A673 (cell line): ENCODE data around the gene PRC1. TPM values are rescaled to one million over a fixed set of nuclear protein-coding genes. Genes with fewer than 3 reads are reported as not detected.

Experiments used
- BruUV-seq: library from RNA; stranded (reverse); fragments of 400-500 nt; replicated peaks from 2 replicates; lab custom pipeline; 2021; lab: Mats Ljungman, UMichigan
- CTCF ChIA-PET: fragments of 300-600 bp; sonication (Branson Sonifier 250); formaldehyde crosslinking; loops from one replicate; lab custom pipeline; 2022; ENCODE audit warnings: antibody characterized with exemption; lab: Charles Lee
- POLR2A ChIA-PET: fragments of 300-600 bp; sonication (Branson Sonifier 250); formaldehyde crosslinking; loops from one replicate; lab custom pipeline; 2022; ENCODE audit warnings: antibody characterized with exemption; ENCODE audit not compliant: low non-redundant PET; lab: Charles Lee
- DNase-seq: peaks from one replicate; pipeline ENCODE4 v3.0.0-alpha.2; 2015; ENCODE audit warnings: low spot score
- H3K27ac ChIP-seq: fragments of 200-600 bp; sonication (generic); 2 replicates; pipeline ENCODE4 v1.5.1; 2016; ENCODE audit warnings: mixed run types, low read depth, mild to moderate bottlenecking, mixed read lengths, antibody characterized with exemption, low read length; ENCODE audit not compliant: poor library complexity, severe bottlenecking
- H3K27me3 ChIP-seq: fragments of 200-600 bp; sonication (generic); replicated peaks from 2 replicates; pipeline ENCODE4 v1.6.1; 2017; ENCODE audit warnings: mixed run types, low read depth, mild to moderate bottlenecking, mixed read lengths, antibody characterized with exemption, low read length; ENCODE audit not compliant: insufficient read depth, poor library complexity
- H3K36me3 ChIP-seq: fragments of 200-600 bp; sonication (generic); 2 replicates; pipeline ENCODE4 v1.6.1; 2016; ENCODE audit warnings: mixed run types, mild to moderate bottlenecking, mixed read lengths, antibody characterized with exemption, low read length; ENCODE audit not compliant: insufficient read depth, poor library complexity, severe bottlenecking
- H3K4me1 ChIP-seq: fragments of 200-600 bp; sonication (generic); 2 replicates; pipeline ENCODE4 v1.6.1; 2017; ENCODE audit warnings: mixed run types, mild to moderate bottlenecking, mixed read lengths, antibody characterized with exemption, low read length; ENCODE audit not compliant: insufficient read depth, poor library complexity, severe bottlenecking
- H3K4me3 ChIP-seq: fragments of 200-600 bp; sonication (generic); 2 replicates; pipeline ENCODE4 v1.5.1; 2016; ENCODE audit warnings: low read depth, mixed run types, mild to moderate bottlenecking, mixed read lengths, low read length; ENCODE audit not compliant: poor library complexity, severe bottlenecking
- H3K9me3 ChIP-seq: fragments of 200-600 bp; sonication (generic); 2 replicates; pipeline ENCODE4 v1.6.1; 2016; ENCODE audit warnings: mixed run types, low read depth, mild to moderate bottlenecking, mixed read lengths, antibody characterized with exemption, low read length; ENCODE audit not compliant: poor library complexity, severe bottlenecking
- CTCF ChIP-seq: fragments of 300-800, 200-600 bp; sonication (generic); conservative IDR thresholded peaks from 2 replicates; pipeline ENCODE4 v1.5.1; 2017; ENCODE audit warnings: low read depth, mild to moderate bottlenecking, antibody characterized with exemption, low read length, moderate library complexity, mixed read lengths
- EZH2 ChIP-seq: fragments of 200-600 bp; sonication (generic); IDR thresholded peaks from 2 replicates; pipeline ENCODE4 v1.6.1; 2017; ENCODE audit warnings: borderline replicate concordance, low read depth, mild to moderate bottlenecking, mixed read lengths, antibody characterized with exemption, low read length; ENCODE audit not compliant: poor library complexity, severe bottlenecking
- intact Hi-C: fragments of 100-400 bp; cut with micrococcal nuclease; formaldehyde crosslinking; loops from one replicate; pipeline ENCODE4 v1.10.0; 2022; ENCODE audit not compliant: unreplicated experiment
- total RNA-seq: library from RNA; stranded (reverse); gene quantifications from 2 replicates; pipeline ENCODE4 v1.2.3, GENCODE V29; 2021

PRC1 gene
- total RNA-seq, 1 experiment from 2014 or later = 339 TPM

DNA sequence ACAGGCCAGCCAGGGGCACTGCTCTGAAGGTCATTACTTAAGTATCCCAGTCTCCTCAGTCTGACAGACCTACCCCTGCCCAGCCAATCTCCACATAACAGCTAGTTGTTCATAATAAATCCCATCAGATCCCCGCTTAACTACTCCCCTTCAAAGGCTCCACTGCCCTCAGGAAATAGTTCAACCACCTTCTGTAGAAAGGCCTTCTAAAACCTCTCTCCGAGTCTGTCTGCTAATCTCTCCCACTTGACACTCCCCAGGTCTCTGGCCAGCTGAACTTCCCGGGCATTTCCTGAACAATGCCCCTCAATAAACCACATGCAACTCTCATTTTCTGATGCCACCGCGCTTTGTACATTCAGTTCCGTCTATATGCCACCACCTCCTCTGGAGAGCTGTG lies 6.0 kb downstream of the PRC1 start:
- CTCF ChIA-PET = no interaction called here
- intact Hi-C loops = no loop called here
- DNase-seq = no peak

DNA sequence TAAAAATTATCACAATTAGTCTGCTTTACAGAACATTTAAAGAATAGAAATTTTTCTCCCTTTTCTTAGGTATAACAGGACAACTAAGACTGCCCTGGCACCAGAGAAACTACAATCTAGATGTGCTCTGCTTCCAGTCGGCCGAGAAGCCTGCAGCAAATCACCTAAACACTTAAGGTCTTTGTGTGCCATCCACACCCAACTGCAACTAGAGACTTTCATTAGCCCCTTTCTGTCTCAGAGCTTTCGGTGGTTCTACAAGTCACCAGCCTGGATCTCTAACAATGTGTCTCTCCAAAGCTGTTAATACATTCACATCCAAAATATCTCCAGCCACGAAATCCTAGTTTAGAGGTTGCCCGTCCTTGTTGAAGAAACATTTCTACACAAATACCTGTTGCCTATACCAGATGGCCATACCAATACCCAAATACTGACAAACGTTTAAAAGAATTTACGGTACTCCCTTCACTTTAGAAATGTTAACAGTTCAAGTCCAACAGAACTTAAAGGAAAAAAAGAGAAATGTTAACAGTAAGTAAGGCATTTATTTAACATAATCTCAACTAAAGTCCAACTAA lies 6.7 kb downstream of the PRC1 start:
- peaks cover 26% of the 10 kb centered on the region for H3K36me3 ChIP-seq
- no peak overlapping the region for H3K27ac ChIP-seq
- no peaks in the 10 kb centered on the region for H3K9me3 ChIP-seq
- peaks cover 13% of the 10 kb centered on the region for H3K4me1 ChIP-seq
- intact Hi-C loops = no loop called here
- no peak overlapping the region for H3K4me3 ChIP-seq
- POLR2A ChIA-PET = no interaction called here
- no peak for DNase-seq
- no TSS peak for BruUV-seq
- CTCF ChIA-PET = no interaction called here
- no peaks in the 10 kb centered on the region for H3K27me3 ChIP-seq
- TF ChIP-seq EZH2 = no peak
- TF ChIP-seq CTCF = no peak

More for the DNA sequence above, 6.0 kb downstream of the PRC1 start:
- H3K4me1 ChIP-seq = peaks cover 15% of the 10 kb centered on the region
- no peak for TF ChIP-seq CTCF
- no peak for TF ChIP-seq EZH2
- POLR2A ChIA-PET = no interaction called here
- H3K4me3 ChIP-seq = no peak overlapping the region
- H3K27ac ChIP-seq = no peak overlapping the region
- peaks cover 21% of the 10 kb centered on the region for H3K36me3 ChIP-seq
- no peaks in the 10 kb centered on the region for H3K27me3 ChIP-seq
- BruUV-seq = no TSS peak
- no peaks in the 10 kb centered on the region for H3K9me3 ChIP-seq

- H3K27ac ChIP-seq = no peak overlapping the region
- TF ChIP-seq EZH2 = no peak
- TF ChIP-seq CTCF = no peak
- ChIA-PET CTCF (no interaction called here), POLR2A (no interaction called here)
- peaks cover 32% of the 10 kb centered on the region for H3K36me3 ChIP-seq
- H3K4me3 ChIP-seq = no peak overlapping the region
- DNase-seq = no peak
- no peaks in the 10 kb centered on the region for H3K27me3 ChIP-seq
- intact Hi-C loops = no loop called here
- BruUV-seq = no TSS peak
- H3K4me1 ChIP-seq = peaks cover 11% of the 10 kb centered on the region
- H3K9me3 ChIP-seq = no peaks in the 10 kb centered on the region
Observed at GRCh38 chr15:90986790-90987507, 7.4 kb downstream of the PRC1 start.
